WTC11 (cell line): ENCODE measurements around the gene TENT5A.

Source experiments
- ATF3 ChIP-seq: sonication (generic); formaldehyde crosslinking; conservative IDR thresholded peaks from 2 replicates; pipeline ENCODE4 v1.8.1; 2022; ENCODE audit warnings: mild to moderate bottlenecking, missing genetic modification reagents
- CREB1 ChIP-seq: sonication (generic); formaldehyde crosslinking; IDR thresholded peaks from 2 replicates; pipeline ENCODE4 v1.8.0; 2023; ENCODE audit warnings: mild to moderate bottlenecking, missing genetic modification reagents
- CTCF ChIP-seq: fragments of 200-600 bp; IDR thresholded peaks from 2 replicates; pipeline ENCODE4 v1.8.0; 2022; ENCODE audit warnings: antibody characterized with exemption
- ELF4 ChIP-seq: sonication (generic); formaldehyde crosslinking; IDR thresholded peaks from 2 replicates; pipeline ENCODE4 v1.8.1; 2022; ENCODE audit warnings: low read depth, mild to moderate bottlenecking, moderate library complexity, missing genetic modification reagents
- FOXP4 ChIP-seq: sonication (generic); formaldehyde crosslinking; IDR thresholded peaks from 2 replicates; pipeline ENCODE4 v1.8.0; 2022; ENCODE audit warnings: mild to moderate bottlenecking, missing genetic modification reagents
- MAX ChIP-seq: sonication (generic); formaldehyde crosslinking; IDR thresholded peaks from 2 replicates; pipeline ENCODE4 v1.8.0; 2022; ENCODE audit warnings: mild to moderate bottlenecking, missing genetic modification reagents
- SP1 ChIP-seq: sonication (generic); formaldehyde crosslinking; conservative IDR thresholded peaks from 2 replicates; pipeline ENCODE4 v1.8.1; 2022; ENCODE audit warnings: missing genetic modification reagents
- USF2 ChIP-seq: sonication (generic); formaldehyde crosslinking; IDR thresholded peaks from 2 replicates; pipeline ENCODE4 v1.8.1; 2023; ENCODE audit warnings: mild to moderate bottlenecking, missing genetic modification reagents, moderate library complexity

GRCh38 chr6:81771097-81771496, 18.6 kb upstream of the TENT5A start:
- TF ChIP-seq CTCF (no peak), ELF4 (no peak), MAX (CRISPR knock-in tag) (no peak), USF2 (no peak), CREB1 (CRISPR knock-in tag) (no peak), FOXP4 (CRISPR knock-in tag) (no peak), SP1 (CRISPR knock-in tag) (no peak), ATF3 (no peak)
